ENCODE results near the gene CCDC54.

- TF ChIP-seq CTCF (conservative IDR thresholded peaks at IDR 0.05 in 1 of 2, IDR thresholded peaks at IDR 0.05 in 1 of 2; ENCODE audit: extremely low read depth in 1 of 2, insufficient read depth in 1 of 2, low read depth in 1 of 2, low read length in 2 of 2) (no peak), EZH2 (IDR thresholded peaks at IDR 0.05; ENCODE audit: borderline replicate concordance, low read length) (no peak)
Measured at GRCh38 chr3:107328069-107328468, 49.2 kb upstream of the CCDC54 start.
